Fibroblast of lung (primary cell): ENCODE measurements around the gene ARID1B.

Experiments used
- CTCF ChIP-seq, 2 donors: IDR thresholded peaks in 1 of 2; conservative IDR thresholded peaks in 1 of 2; 1 replicate in 1 of 2; 2 replicates in 1 of 2; pipeline ENCODE4 v1.5.1; 2011 to 2012; ENCODE audit warnings: low read length in 2 of 2, control low read depth in 1 of 2, inconsistent platforms in 1 of 2, low read depth in 1 of 2, mild to moderate bottlenecking in 1 of 2
- EZH2 ChIP-seq: IDR thresholded peaks from 2 replicates; pipeline ENCODE4 v1.5.1; 2012; ENCODE audit warnings: low read length, control low read depth, mild to moderate bottlenecking; ENCODE audit errors: missing control alignments

DNA sequence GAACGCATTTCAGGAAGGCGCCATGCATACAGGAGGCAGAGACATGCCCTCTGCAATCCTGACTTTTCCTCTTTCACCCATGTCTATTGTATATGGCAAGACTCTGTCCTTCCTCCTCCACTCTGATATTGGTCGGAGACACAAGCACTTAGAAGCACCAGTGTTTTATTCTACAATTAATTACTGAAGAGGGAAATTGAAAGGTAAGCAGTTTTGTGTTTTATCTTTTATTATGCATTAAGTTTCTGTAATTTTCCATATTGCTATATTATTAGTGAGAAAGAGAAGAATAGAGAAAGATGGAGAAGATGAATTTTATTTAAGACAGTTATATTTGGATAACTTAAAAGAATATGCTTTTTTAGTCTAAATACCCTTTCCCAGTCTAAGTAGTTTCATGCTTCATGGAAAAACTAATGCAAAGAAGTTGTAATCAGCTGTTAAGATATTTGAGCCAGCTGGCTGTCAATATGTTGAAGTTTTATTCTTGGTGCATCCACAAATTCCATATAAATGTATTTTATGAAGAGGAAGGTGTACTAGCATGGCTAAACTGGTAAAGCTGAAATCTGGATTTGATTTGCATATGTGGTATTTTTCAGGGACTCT is 13.6 kb downstream of the ARID1B start:
- TF ChIP-seq EZH2, result no peak
- TF ChIP-seq CTCF (conservative IDR thresholded peaks at IDR 0.05 in 1 of 2, IDR thresholded peaks at IDR 0.05 in 1 of 2; ENCODE audit: low read depth in 1 of 2, low read length in 2 of 2), result no peak
